Measurements from ENCODE around the gene MARCHF7. TPM values are rescaled to one million over a fixed set of nuclear protein-coding genes. Genes with fewer than 3 reads are reported as not detected.

Gene MARCHF7
- total RNA-seq, 2 experiments from 2014 or later: 80.7 to 84.3 TPM

DNA sequence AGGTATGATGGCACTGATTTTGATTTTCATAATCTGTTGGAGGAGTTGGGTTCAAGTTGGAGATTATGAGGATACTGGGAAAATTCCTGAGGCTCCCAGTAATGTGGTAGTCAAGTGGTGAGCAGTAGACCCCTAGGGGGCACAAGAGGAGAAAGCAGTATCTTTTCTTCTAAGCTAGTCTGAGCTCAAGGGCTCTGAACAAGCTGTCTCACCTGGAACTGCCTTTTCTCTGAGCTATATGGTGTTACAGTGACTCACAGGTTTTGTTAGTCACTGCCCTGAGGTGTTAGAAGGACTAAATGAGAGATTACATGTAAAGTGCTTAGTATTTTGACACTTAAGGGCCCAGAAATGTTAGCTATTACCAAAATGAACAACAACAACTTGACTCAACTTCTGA is 43.5 kb downstream of the MARCHF7 start:
- peaks cover 11% of the 10 kb centered on the region for H3K4me1 Mint-ChIP-seq
- no peak overlapping the region for H3K4me3 Mint-ChIP-seq
- no peaks in the 10 kb centered on the region for H3K27me3 Mint-ChIP-seq
- CTCF ChIA-PET: interaction anchor here (1.0 kb wide), 1 partner anchor 9 kb away, joined by 3 read pairs; no protein-coding TSS in a partner anchor
- no peak overlapping the region for H3K27ac Mint-ChIP-seq
- ATAC-seq: peak; percentile 63
- H3K9me3 Mint-ChIP-seq (ENCODE audit: low read depth): no peaks in the 10 kb centered on the region
- DNase-seq: no peak
- peaks cover 43% of the 10 kb centered on the region for H3K36me3 Mint-ChIP-seq

DNA sequence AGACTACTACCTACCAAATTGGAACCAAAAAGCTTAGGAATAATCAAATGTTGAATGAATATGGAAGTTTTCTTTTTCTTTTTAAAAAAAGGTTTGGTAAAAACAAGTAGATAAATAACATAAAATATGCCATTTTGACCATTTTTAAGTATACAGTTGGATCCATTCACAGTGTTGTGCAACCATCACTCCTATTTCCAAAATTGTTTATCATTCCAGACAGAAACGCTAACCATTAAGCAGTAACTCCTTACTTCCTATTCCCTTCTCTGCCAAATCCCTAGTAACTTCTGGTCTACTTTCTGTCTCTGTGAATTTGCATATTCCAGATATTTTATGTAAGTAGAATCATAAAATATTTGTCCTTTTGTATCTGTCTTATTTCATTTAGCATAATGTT is 45.9 kb downstream of the MARCHF7 start:
- no peak overlapping the region for H3K4me3 Mint-ChIP-seq
- no peak for DNase-seq
- no peaks in the 10 kb centered on the region for H3K27me3 Mint-ChIP-seq
- H3K9me3 Mint-ChIP-seq (ENCODE audit: low read depth): no peaks in the 10 kb centered on the region
- peak overlapping the region; percentile 24 for H3K27ac Mint-ChIP-seq
- peaks cover 31% of the 10 kb centered on the region for H3K36me3 Mint-ChIP-seq
- H3K4me1 Mint-ChIP-seq: no peaks in the 10 kb centered on the region
- no peak for ATAC-seq
- CTCF ChIA-PET: no interaction called here

DNA sequence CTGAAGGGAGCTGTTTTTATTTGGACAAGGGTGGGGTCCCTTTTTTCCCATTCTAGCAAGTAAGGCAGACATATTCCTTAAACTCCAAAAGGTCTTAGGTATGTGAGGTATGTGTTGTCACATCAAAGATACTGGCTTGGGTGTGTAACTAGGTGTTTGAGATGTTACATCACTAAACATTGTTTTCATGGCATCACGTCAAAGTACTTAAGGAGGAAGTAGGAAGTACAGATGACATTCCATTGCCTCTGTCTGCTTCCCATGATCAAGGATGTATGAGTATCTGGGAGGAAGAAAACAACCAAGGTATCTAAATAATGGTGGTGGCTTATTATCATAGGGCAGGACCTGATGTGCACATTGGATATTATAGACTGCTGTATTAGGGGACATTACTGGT is 46.4 kb downstream of the MARCHF7 start:
- H3K27ac Mint-ChIP-seq: no peak overlapping the region
- no peak for ATAC-seq
- DNase-seq: no peak
- H3K4me1 Mint-ChIP-seq: peaks cover 1% of the 10 kb centered on the region
- CTCF ChIA-PET: interaction anchor here (1.0 kb wide), 1 partner anchor 43 kb away, joined by 3 read pairs; no protein-coding TSS in a partner anchor
- peaks cover 34% of the 10 kb centered on the region for H3K36me3 Mint-ChIP-seq
- H3K27me3 Mint-ChIP-seq: no peaks in the 10 kb centered on the region
- H3K4me3 Mint-ChIP-seq: no peak overlapping the region
- no peaks in the 10 kb centered on the region for H3K9me3 Mint-ChIP-seq (ENCODE audit: low read depth)

DNA sequence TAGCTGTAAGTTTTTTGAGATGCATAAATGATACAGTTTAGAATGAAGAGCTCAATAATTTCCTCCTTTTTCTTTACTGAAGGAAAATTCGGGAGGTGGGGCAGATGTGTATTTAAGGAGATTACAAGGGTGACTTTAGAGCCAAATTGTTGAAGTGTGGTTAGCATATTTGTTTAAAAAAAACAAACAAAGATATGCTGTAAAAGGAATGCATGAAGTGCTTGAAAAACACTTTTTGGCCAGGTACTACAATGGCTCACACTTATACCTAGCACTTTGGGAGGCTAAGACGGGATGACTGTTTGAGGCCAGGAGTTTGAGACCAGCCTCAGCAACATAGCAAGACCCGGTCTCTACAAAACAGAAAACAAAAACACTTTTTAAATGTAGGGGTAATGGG is 47.3 kb downstream of the MARCHF7 start:
- Mint-ChIP-seq H3K4me3 (no peak overlapping the region), H3K9me3 (ENCODE audit: low read depth) (no peaks in the 10 kb centered on the region), H3K4me1 (peaks cover 1% of the 10 kb centered on the region), H3K27me3 (no peaks in the 10 kb centered on the region), H3K36me3 (peaks cover 37% of the 10 kb centered on the region), H3K27ac (no peak overlapping the region)
- ATAC-seq (no peak), DNase-seq (no peak)
- CTCF ChIA-PET: interaction anchor here (1.0 kb wide), 1 partner anchor 44 kb away, joined by 3 read pairs; no protein-coding TSS in a partner anchor

DNA sequence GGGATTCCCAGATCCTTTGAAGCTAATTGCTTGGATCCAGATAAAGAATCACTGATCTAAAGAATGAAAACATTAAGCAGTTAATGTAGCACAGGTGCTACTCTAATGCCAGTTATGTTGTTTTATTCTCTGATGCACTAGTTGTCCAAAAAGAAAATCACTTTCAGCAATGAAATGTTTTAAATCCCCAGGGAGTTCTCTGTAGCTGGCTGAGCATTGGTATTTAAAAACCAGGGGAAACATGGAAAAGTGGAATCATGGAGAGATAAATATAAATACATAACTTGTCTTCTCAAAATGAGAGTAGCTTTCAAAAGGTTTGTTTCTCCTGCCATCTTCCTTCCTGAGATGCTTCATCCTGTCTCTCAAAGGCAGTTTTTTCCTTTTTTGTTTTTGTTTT is 48.0 kb downstream of the MARCHF7 start:
- Mint-ChIP-seq H3K9me3 (ENCODE audit: low read depth) (no peaks in the 10 kb centered on the region), H3K36me3 (peaks cover 40% of the 10 kb centered on the region), H3K4me3 (no peak overlapping the region), H3K4me1 (peaks cover 1% of the 10 kb centered on the region), H3K27ac (no peak overlapping the region), H3K27me3 (no peaks in the 10 kb centered on the region)
- DNase-seq (no peak), ATAC-seq (no peak)
- CTCF ChIA-PET: no interaction called here

DNA sequence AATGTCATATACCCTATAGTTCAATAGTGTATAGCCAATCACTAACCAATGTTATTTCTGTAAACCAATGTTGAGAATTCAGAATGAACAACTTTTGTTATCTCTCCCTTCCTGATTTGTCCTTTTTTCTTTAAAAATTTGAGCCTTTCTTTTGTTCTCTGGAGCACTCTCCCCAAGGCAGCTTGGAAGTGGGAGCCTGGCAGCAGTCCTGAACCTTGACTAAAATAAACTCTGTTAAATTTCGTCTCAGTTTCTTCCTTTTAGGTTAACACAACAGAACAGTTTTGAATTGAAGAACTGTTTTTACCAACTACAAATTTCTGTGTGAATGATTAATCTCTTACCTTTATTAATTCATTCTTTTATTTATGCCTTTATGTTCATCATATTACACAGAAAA is 49.8 kb downstream of the MARCHF7 start:
- H3K36me3 Mint-ChIP-seq: peaks cover 48% of the 10 kb centered on the region
- H3K9me3 Mint-ChIP-seq (ENCODE audit: low read depth): no peaks in the 10 kb centered on the region
- ATAC-seq: no peak
- H3K27me3 Mint-ChIP-seq: no peaks in the 10 kb centered on the region
- CTCF ChIA-PET: interaction anchor here (0.9 to 1.4 kb wide), 3 partner anchors 9 to 50 kb away, joined by 3 to 5 read pairs (median 4); partner anchors contain the start of gene MARCHF7
- H3K27ac Mint-ChIP-seq: no peak overlapping the region
- peaks cover 6% of the 10 kb centered on the region for H3K4me1 Mint-ChIP-seq
- DNase-seq: no peak
- H3K4me3 Mint-ChIP-seq: no peak overlapping the region

Other genes starting within 250 kb of the MARCHF7 start
- 10 to 100 TPM; 10.3 to 15.6 TPM for gene BAZ2B, start 96.0 kb upstream of the MARCHF7 start, total RNA-seq
- under 1 TPM; 0.16 to 0.20 TPM for gene CD302, start 85.7 kb downstream of the MARCHF7 start, total RNA-seq
- gene LY75, start 192.2 kb downstream of the MARCHF7 start, total RNA-seq: 10 to 100 TPM; 20.9 to 23.4 TPM

All from activated CD8-positive, alpha-beta memory T cell treated with anti-CD3 and anti-CD28 coated beads, Interleukin-2, amount 10 ng/mL, durations not matched to agents 7 days and 5 days (primary cell).